GM12878 (cell line): ENCODE results near the gene CLDN5. TPM values are rescaled to one million over a fixed set of nuclear protein-coding genes. Genes with fewer than 3 reads are reported as not detected.

Experiments used
- ATAC-seq: fragments of 200-7000 bp; cut with Tn5 transposase; 3 replicates; pipeline ENCODE4 v1.9.1; 2020; ENCODE audit warnings: mild to moderate bottlenecking, moderate library complexity
- BruUV-seq: library from RNA; stranded (reverse); fragments of 400-500 nt; replicated peaks from 2 replicates; lab custom pipeline; 2021; lab: Mats Ljungman, UMichigan
- CTCF ChIA-PET: fragments of 300-600 bp; sonication (Branson Sonifier 250); formaldehyde crosslinking; extraction: SDS; loops from one replicate; lab custom pipeline; 2021; ENCODE audit warnings: inconsistent platforms; lab: Yijun Ruan, JAX
- POLR2A ChIA-PET: fragments of 350-600 bp; formaldehyde crosslinking; extraction: SDS; loops from one replicate; lab custom pipeline; 2021; ENCODE audit warnings: inconsistent platforms; lab: Charles Lee
- RAD21 ChIA-PET: fragments of 300-600 bp; sonication (Branson Sonifier 250); formaldehyde crosslinking; loops from one replicate; lab custom pipeline; 2023; ENCODE audit warnings: antibody characterized with exemption; ENCODE audit not compliant: unreplicated experiment; lab: Charles Lee
- SMC1A ChIA-PET: fragments of 300-600 bp; sonication (Branson Sonifier 250); formaldehyde crosslinking; loops from one replicate; lab custom pipeline; 2023; ENCODE audit not compliant: unreplicated experiment, uncharacterized antibody; lab: Charles Lee
- DNase-seq: peaks from one replicate; pipeline ENCODE4 v3.0.0-alpha.2; 2011; ENCODE audit warnings: low read depth, low spot score
- FAIRE-seq: peaks from 3 replicates; lab custom pipeline; 2011; peaks lifted over from hg19 to GRCh38; lab: Jason Lieb, UNC
- H2AFZ ChIP-seq: 2 replicates; pipeline ENCODE4 v1.6.0; 2011; ENCODE audit warnings: low read depth, low read length, control low read depth; ENCODE audit not compliant: control insufficient read depth
- H3K27ac ChIP-seq: 2 replicates; pipeline ENCODE4 v1.5.1; 2011; ENCODE audit warnings: control low read depth; ENCODE audit not compliant: control insufficient read depth, insufficient read depth
- H3K27me3 ChIP-seq, 2 experiments: replicated peaks in 1 of 2; 2 replicates each; pipeline versions ENCODE4 v1.6.0 to v1.6.1; 2011; ENCODE audit warnings: low read length in 1 of 2; ENCODE audit not compliant: control insufficient read depth in 2 of 2, insufficient read depth in 2 of 2
- H3K36me3 ChIP-seq, 2 experiments: 2 replicates each; pipeline ENCODE4 v1.5.1; 2011; ENCODE audit warnings: low read length in 1 of 2; ENCODE audit not compliant: control insufficient read depth in 2 of 2, insufficient read depth in 2 of 2
- H3K4me1 ChIP-seq: 2 replicates; pipeline ENCODE4 v1.6.1; 2011; ENCODE audit warnings: mild to moderate bottlenecking, low read length, moderate library complexity, mixed read lengths; ENCODE audit not compliant: control insufficient read depth, insufficient read depth
- H3K4me2 ChIP-seq: 2 replicates; pipeline ENCODE4 v1.6.0; 2011; ENCODE audit warnings: control low read depth; ENCODE audit not compliant: control insufficient read depth, insufficient read depth
- H3K4me3 ChIP-seq: fragments of 200-600 bp; sonication (generic); 2 replicates; pipeline ENCODE4 v1.5.1; 2016
- H3K79me2 ChIP-seq: 2 replicates; pipeline ENCODE4 v1.6.0; 2011; ENCODE audit warnings: low read length; ENCODE audit not compliant: control insufficient read depth, insufficient read depth
- H3K9ac ChIP-seq: 2 replicates; pipeline ENCODE4 v1.8.0; 2011; ENCODE audit warnings: low read length, control low read depth, mixed read lengths; ENCODE audit not compliant: control insufficient read depth, insufficient read depth
- H3K9me3 ChIP-seq: replicated peaks from 3 replicates; pipeline ENCODE4 v1.5.1; 2011; ENCODE audit warnings: mild to moderate bottlenecking, low read length; ENCODE audit not compliant: control insufficient read depth, insufficient read depth
- H4K20me1 ChIP-seq: 2 replicates; pipeline ENCODE4 v1.6.0; 2011; ENCODE audit not compliant: control insufficient read depth, insufficient read depth
- CBX5 ChIP-seq: sonication (generic); IDR thresholded peaks from 2 replicates; pipeline ENCODE4 v1.6.1; 2016; ENCODE audit warnings: low read depth, moderate library complexity, mild to moderate bottlenecking, inconsistent platforms
- CEBPZ ChIP-seq: fragments of 150-350 bp; IDR thresholded peaks from 2 replicates; pipeline ENCODE4 v1.6.1; 2016; ENCODE audit warnings: low read depth, low read length
- FOS ChIP-seq: IDR thresholded peaks from 3 replicates; pipeline ENCODE4 v1.6.1; 2011; ENCODE audit warnings: borderline replicate concordance; ENCODE audit not compliant: insufficient read length; ENCODE audit errors: extremely low read depth
- FOXK2 ChIP-seq: fragments of 450-650 bp; IDR thresholded peaks from 2 replicates; pipeline ENCODE4 v1.6.1; 2017; ENCODE audit warnings: mild to moderate bottlenecking, moderate library complexity
- HDAC6 ChIP-seq: fragments of 200-600 bp; sonication (generic); IDR thresholded peaks from one replicate; pipeline ENCODE4 v1.8.0; 2017; ENCODE audit warnings: antibody characterized with exemption; ENCODE audit not compliant: unreplicated experiment
- IKZF1 ChIP-seq: fragments of 450-650 bp; conservative IDR thresholded peaks from 2 replicates; pipeline ENCODE4 v1.6.1; 2017; ENCODE audit warnings: antibody characterized with exemption, mild to moderate bottlenecking
- IKZF2 ChIP-seq, 2 experiments: fragments of 450-650 bp; IDR thresholded peaks; 2 replicates each; pipeline ENCODE4 v1.6.1; 2017; ENCODE audit warnings: mild to moderate bottlenecking in 2 of 2, moderate library complexity in 2 of 2
- IRF5 ChIP-seq: fragments of 450-650 bp; IDR thresholded peaks from 2 replicates; pipeline ENCODE4 v1.6.1; 2017; ENCODE audit warnings: borderline replicate concordance
- MYB ChIP-seq: fragments of 150-350 bp; IDR thresholded peaks from 2 replicates; pipeline ENCODE4 v1.6.1; 2014; ENCODE audit warnings: mild to moderate bottlenecking, low read depth, low read length, borderline replicate concordance
- NFYB ChIP-seq: IDR thresholded peaks from 2 replicates; pipeline ENCODE4 v1.6.1; 2011; ENCODE audit warnings: low read depth, mild to moderate bottlenecking, low read length, improper control_type of control experiment, moderate library complexity; ENCODE audit not compliant: insufficient read depth
- PAX5 ChIP-seq: IDR thresholded peaks from 2 replicates; pipeline ENCODE4 v1.6.1; 2011; ENCODE audit warnings: low read depth, low read length, borderline replicate concordance
- RAD51 ChIP-seq: fragments of 450-650 bp; IDR thresholded peaks from 2 replicates; pipeline ENCODE4 v1.6.1; 2016; ENCODE audit warnings: moderate library complexity, mild to moderate bottlenecking, inconsistent platforms
- RELA ChIP-seq: fragments of 450-650 bp; IDR thresholded peaks from 2 replicates; pipeline ENCODE4 v1.8.0; 2014; ENCODE audit warnings: borderline replicate concordance; ENCODE audit not compliant: partially characterized antibody
- RUNX3 ChIP-seq: IDR thresholded peaks from 2 replicates; pipeline ENCODE4 v1.6.1; 2012; ENCODE audit warnings: low read length, inconsistent platforms
- TARDBP ChIP-seq: IDR thresholded peaks from 2 replicates; pipeline ENCODE4 v1.6.1; 2016; ENCODE audit warnings: borderline replicate concordance
- ZNF274 ChIP-seq: IDR thresholded peaks from one replicate; pipeline ENCODE4 v1.8.0; 2011; ENCODE audit not compliant: insufficient read length, insufficient read depth
- WGBS: methylation state at CpG from one replicate; pipeline ENCODE4 v1.1.6; 2016; ENCODE audit warnings: low lambda C conversion rate; ENCODE audit not compliant: insufficient replicate concordance, insufficient coverage; ENCODE audit errors: missing lambda C conversion rate; 5-methylcytosine and 5-hydroxymethylcytosine counted together
- in situ Hi-C: fragments of 300-500 bp; cut with MboI; formaldehyde crosslinking; loops from 9 replicates; pipeline ENCODE4 v1.14.3; 2018; ENCODE audit warnings: mixed read lengths
- intact Hi-C: fragments of 100-400 bp; cut with micrococcal nuclease; formaldehyde crosslinking; loops from one replicate; pipeline ENCODE4 v1.14.2; 2022; ENCODE audit not compliant: unreplicated experiment
- polyA plus RNA-seq, 11 experiments: library from polyadenylated mRNA; depleted of rRNA in 4 of 11; unstranded in 6 of 11; stranded (reverse) in 5 of 11; fragments of >200 nt; fragmentation: Nextera tagmentation in 4 of 11; fragmentation: Illumina TruSeq in 1 of 11; extraction: Ambion mirVana in 4 of 11; extraction: Trizol in 1 of 11; gene quantifications; 1 replicate in 1 of 11; 2 replicates in 10 of 11; pipeline versions ENCODE4 v1.2.1 to v1.2.3, GENCODE V29; 2011 to 2016; ENCODE audit warnings: inconsistent platforms in 2 of 11, missing spikeins in 2 of 11, low read depth in 1 of 11
- total RNA-seq, 4 experiments: library from RNA; depleted of rRNA in 3 of 4; stranded (reverse); fragments of >200 nt in 3 of 4; fragmentation: Illumina TruSeq in 1 of 4; extraction: Trizol in 1 of 4; gene quantifications; 2 replicates each; pipeline versions ENCODE4 v1.2.1 to v1.2.3, GENCODE V29; 2013 to 2021
- TF ChIP-seq, protein P1 (sequence below): fragments of 450-650 bp; IDR thresholded peaks from 2 replicates; pipeline ENCODE4 v1.6.1; 2017; ENCODE audit warnings: mild to moderate bottlenecking

CLDN5 gene
- total and polyA plus RNA-seq, 10 of the 15 experiments (the other 5 are each of a cell fraction or from before 2014, with no cell fraction given) = 0.15 TPM; not detected in 9

DNA sequence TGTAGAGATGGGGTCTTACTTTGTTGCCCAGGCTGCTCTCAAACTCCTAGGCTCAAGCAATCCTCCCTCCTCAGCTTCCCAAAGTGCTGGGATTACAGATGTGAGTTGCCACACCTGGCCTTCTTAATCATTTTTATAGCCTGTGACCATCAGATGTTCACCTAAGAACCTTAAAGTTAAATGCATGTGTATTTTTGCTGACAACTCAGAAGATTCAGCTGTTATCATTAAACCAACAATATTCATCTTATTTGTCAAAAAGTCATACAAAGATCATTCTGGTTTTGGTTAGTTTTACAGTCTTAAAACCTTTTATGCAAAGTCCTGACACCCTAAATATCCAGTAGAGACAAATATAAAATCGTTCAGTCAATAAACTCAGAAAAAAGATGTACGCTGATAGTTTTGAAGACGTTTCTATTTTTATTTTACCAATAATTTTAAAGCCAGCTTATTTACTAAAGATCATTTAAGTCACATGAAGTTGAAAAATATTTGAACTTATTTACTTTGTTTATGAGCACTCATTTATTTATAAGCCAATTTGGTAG lies 22.2 kb downstream of the CLDN5 start:
- no TSS peak for BruUV-seq
- ChIA-PET CTCF (interaction anchor here (0.9 to 2.2 kb wide), 2 partner anchors 18 to 128 kb away, joined by 4 to 9 read pairs; no protein-coding TSS in a partner anchor), POLR2A (no interaction called here), SMC1A (interaction anchor here (1.2 to 1.6 kb wide), 2 partner anchors 22 to 66 kb away, joined by 3 to 4 read pairs; partner anchors contain the start of gene CDC45), RAD21 (no interaction called here)
- no peaks in the 10 kb centered on the region for H3K9me3 ChIP-seq
- H3K4me3 ChIP-seq = no peak overlapping the region
- H3K79me2 ChIP-seq = no peaks in the 10 kb centered on the region
- no peak overlapping the region for H2AFZ ChIP-seq
- WGBS = 95% methylated on average over 3 of the region's 3 CpGs
- no peaks in the 10 kb centered on the region for H4K20me1 ChIP-seq
- DNase-seq (no peak), ATAC-seq (no peak), FAIRE-seq (no peak)
- H3K4me2 ChIP-seq = no peak overlapping the region
- no peak overlapping the region for H3K9ac ChIP-seq
- no peaks in the 10 kb centered on the region for H3K27me3 ChIP-seq
- H3K36me3 ChIP-seq = peaks cover 11 to 22% of the 10 kb centered on the region in 2 experiments; a peak in 3 of 4 replicates
- in situ Hi-C loops = no loop called here
- no peak overlapping the region for H3K27ac ChIP-seq
- no peaks in the 10 kb centered on the region for H3K4me1 ChIP-seq
- intact Hi-C loops = no loop called here
- TF ChIP-seq NFYB (no peak), RAD51 (no peak), HDAC6 (no peak), IKZF1 (no peak), CBX5 (no peak), RELA (no peak), PAX5 (no peak), IRF5 (no peak), TARDBP (no peak), FOXK2 (no peak), MYB (no peak), IKZF2 (IDR thresholded peaks at IDR 0.05) (no peak), CEBPZ (no peak), FOS (no peak), RUNX3 (no peak), ZNF274 (no peak)
- TF ChIP-seq, protein P1, sequence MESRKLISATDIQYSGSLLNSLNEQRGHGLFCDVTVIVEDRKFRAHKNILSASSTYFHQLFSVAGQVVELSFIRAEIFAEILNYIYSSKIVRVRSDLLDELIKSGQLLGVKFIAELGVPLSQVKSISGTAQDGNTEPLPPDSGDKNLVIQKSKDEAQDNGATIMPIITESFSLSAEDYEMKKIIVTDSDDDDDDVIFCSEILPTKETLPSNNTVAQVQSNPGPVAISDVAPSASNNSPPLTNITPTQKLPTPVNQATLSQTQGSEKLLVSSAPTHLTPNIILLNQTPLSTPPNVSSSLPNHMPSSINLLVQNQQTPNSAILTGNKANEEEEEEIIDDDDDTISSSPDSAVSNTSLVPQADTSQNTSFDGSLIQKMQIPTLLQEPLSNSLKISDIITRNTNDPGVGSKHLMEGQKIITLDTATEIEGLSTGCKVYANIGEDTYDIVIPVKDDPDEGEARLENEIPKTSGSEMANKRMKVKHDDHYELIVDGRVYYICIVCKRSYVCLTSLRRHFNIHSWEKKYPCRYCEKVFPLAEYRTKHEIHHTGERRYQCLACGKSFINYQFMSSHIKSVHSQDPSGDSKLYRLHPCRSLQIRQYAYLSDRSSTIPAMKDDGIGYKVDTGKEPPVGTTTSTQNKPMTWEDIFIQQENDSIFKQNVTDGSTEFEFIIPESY = no peak
